Stimulated activated CD4-positive, alpha-beta T cell treated with anti-CD3 and anti-CD28 coated beads, Interleukin-15, amount 100 ng/mL, for 1 hour (primary cell): ENCODE measurements around the gene ABCD1.
"Not testable (repeated sequence)": the region's sequence is repeated elsewhere in the genome, so short reads cannot be mapped to it uniquely, and the experiment has no call there.

Experiments used
- DNase-seq, 2 donors: peaks; one replicate each; pipeline ENCODE4 v3.0.0-alpha.2; 2020; ENCODE audit warnings: low read depth in 1 of 2, low spot score in 1 of 2

Gene ABCD1

GRCh38 chrX:153733651-153734240, 9.1 kb downstream of the ABCD1 start:
- no peak for DNase-seq

- DNase-seq = no peak
Measured at GRCh38 chrX:153734871-153735270, 10.2 kb downstream of the ABCD1 start.

- DNase-seq = no peak
Measured at GRCh38 chrX:153735274-153735673, 10.6 kb downstream of the ABCD1 start.

GRCh38 chrX:153736071-153736820, 11.6 kb downstream of the ABCD1 start:
- no peak for DNase-seq

- DNase-seq = no peak
Measured at GRCh38 chrX:153736871-153737441, 12.3 kb downstream of the ABCD1 start.

GRCh38 chrX:153738056-153738605, 13.5 kb downstream of the ABCD1 start:
- DNase-seq = no peak

- no peak for DNase-seq
Measured at GRCh38 chrX:153739754-153740486, 15.3 kb downstream of the ABCD1 start.

- DNase-seq = no peak
Measured at GRCh38 chrX:153740631-153741222, 16.1 kb downstream of the ABCD1 start.

- no peak for DNase-seq
Measured at GRCh38 chrX:153741446-153741845, 16.8 kb downstream of the ABCD1 start.

- DNase-seq = not testable (repeated sequence)
Measured at GRCh38 chrX:153742111-153742510, 17.5 kb downstream of the ABCD1 start.

- DNase-seq = not testable (repeated sequence)
Measured at GRCh38 chrX:153742796-153743467, 18.3 kb downstream of the ABCD1 start.

GRCh38 chrX:153743468-153744209, 19.0 kb downstream of the ABCD1 start:
- DNase-seq = not testable (repeated sequence)

GRCh38 chrX:153744210-153745066, 19.8 kb downstream of the ABCD1 start:
- no peak for DNase-seq

- not testable (repeated sequence) for DNase-seq
Measured at GRCh38 chrX:153745067-153745433, 20.4 kb downstream of the ABCD1 start.

GRCh38 chrX:153746359-153746758, 21.7 kb downstream of the ABCD1 start:
- no peak for DNase-seq

- DNase-seq = not testable (repeated sequence)
Measured at GRCh38 chrX:153746991-153747390, 22.3 kb downstream of the ABCD1 start.

GRCh38 chrX:153749017-153749416, 24.4 kb downstream of the ABCD1 start:
- DNase-seq = not testable (repeated sequence)

GRCh38 chrX:153750127-153750774, 25.6 kb downstream of the ABCD1 start:
- DNase-seq = no peak
